Kidney (tissue), 14 donors: ENCODE measurements around the gene PRKCD. TPM values are rescaled to one million over a fixed set of nuclear protein-coding genes. Genes with fewer than 3 reads are reported as not detected.

Source experiments
- DNase-seq, 5 donors: peaks; one replicate each; pipeline ENCODE4 v3.0.0-alpha.2; 2013 to 2020
- FAIRE-seq: peaks from 2 replicates; lab custom pipeline; 2012; peaks lifted over from hg19 to GRCh38; lab: Jason Lieb, UNC
- H3K27ac ChIP-seq, 2 donors: one replicate each; pipeline ENCODE4 v1.7.0; 2013; ENCODE audit warnings: low read depth in 2 of 2, low read length in 2 of 2, inconsistent platforms in 1 of 2
- H3K27me3 ChIP-seq: one replicate; pipeline ENCODE4 v1.7.1; 2013; ENCODE audit warnings: low read length, inconsistent platforms; ENCODE audit not compliant: control insufficient read depth, insufficient read depth
- H3K36me3 ChIP-seq, 3 donors: one replicate each; pipeline versions ENCODE4 v1.7.0 to v1.7.1; 2013; ENCODE audit warnings: low read length in 3 of 3, control low read depth in 1 of 3, inconsistent platforms in 1 of 3; ENCODE audit not compliant: insufficient read depth in 3 of 3, control insufficient read depth in 2 of 3
- H3K4me1 ChIP-seq, 3 donors: one replicate each; pipeline versions ENCODE4 v1.7.0 to v1.7.1; 2013; ENCODE audit warnings: low read length in 3 of 3, inconsistent platforms in 1 of 3, low read depth in 1 of 3; ENCODE audit not compliant: control insufficient read depth in 2 of 3, insufficient read depth in 2 of 3
- H3K4me3 ChIP-seq, 3 donors: one replicate each; pipeline versions ENCODE4 v1.7.0 to v1.8.1; 2013; ENCODE audit warnings: low read length in 3 of 3, control low read depth in 1 of 3, inconsistent platforms in 1 of 3
- H3K9ac ChIP-seq, 3 donors: one replicate each; pipeline versions ENCODE4 v1.7.0 to v1.7.1; 2013; ENCODE audit warnings: low read length in 3 of 3, control low read depth in 1 of 3, inconsistent platforms in 1 of 3
- H3K9me3 ChIP-seq, 3 donors: one replicate each; pipeline versions ENCODE4 v1.7.0 to v1.7.1; 2013; ENCODE audit warnings: low read length in 3 of 3, control low read depth in 1 of 3, inconsistent platforms in 1 of 3; ENCODE audit not compliant: control insufficient read depth in 2 of 3, insufficient read depth in 1 of 3
- CTCF ChIP-seq: IDR thresholded peaks from 3 replicates; pipeline ENCODE4 v1.5.1; 2012; ENCODE audit warnings: mild to moderate bottlenecking, moderate library complexity, borderline replicate concordance; ENCODE audit not compliant: insufficient read depth; ENCODE audit errors: extremely low read depth
- intact Hi-C: fragments of 100-400 bp; cut with DNase I; formaldehyde crosslinking; loops from one replicate; pipeline ENCODE4 v1.11.1; 2022
- polyA plus RNA-seq: library from polyadenylated mRNA; stranded (reverse); fragments of 350-450 nt; fragmentation: Illumina TruSeq; extraction: RNeasy Lipid Tissue Mini Kit (QIAGEN cat#74804); gene quantifications from one replicate; pipeline ENCODE4 v1.2.3, GENCODE V29; 2014; ENCODE audit warnings: low read depth, low replicate concordance; ENCODE audit not compliant: insufficient read depth
- total RNA-seq: library from RNA; stranded (reverse); fragmentation: NEBNext Ultra II Directional; extraction: Animal tissue kit (Norgen Biotek cat#: 25700); gene quantifications from one replicate; pipeline ENCODE4 v1.2.1, GENCODE V29; 2021
- donor health status: control.
- donor health status: control.
- donor health status: control.
- donor health status: control.
- donor health status: control.
- donor health status: DM: yes; HTN: yes; CAD: no.
- donor health status: Normal renal cell carcinoma (clear cell type).

Gene PRKCD
- total and polyA plus RNA-seq, 2 donors from 2014 or later, result 26.6 to 29.1 TPM

GRCh38 chr3:53178246-53178645 lies 17.2 kb downstream of the PRKCD start:
- H3K27me3 ChIP-seq, result no peaks in the 10 kb centered on the region
- peaks cover 0 to 47% (median 25%) of the 10 kb centered on the region in 3 donors for H3K36me3 ChIP-seq
- FAIRE-seq (no peak), DNase-seq (peak in 1 of 5 donors; percentile 68)
- H3K4me3 ChIP-seq, result no peak overlapping the region
- intact Hi-C loops, result no loop called here
- no peaks in the 10 kb centered on the region for H3K9me3 ChIP-seq
- no peak overlapping the region for H3K9ac ChIP-seq
- no peak for TF ChIP-seq CTCF
- H3K27ac ChIP-seq, result no peak overlapping the region
- peaks cover 0 to 3% (median 0%) of the 10 kb centered on the region in 3 donors for H3K4me1 ChIP-seq

GRCh38 chr3:53179580-53179979 lies 18.6 kb downstream of the PRKCD start:
- H3K9me3 ChIP-seq, result no peaks in the 10 kb centered on the region
- intact Hi-C loops, result no loop called here
- peaks cover 0 to 42% (median 26%) of the 10 kb centered on the region in 3 donors for H3K36me3 ChIP-seq
- H3K4me3 ChIP-seq, result no peak overlapping the region
- no peak overlapping the region for H3K27ac ChIP-seq
- peaks cover 0 to under 1% (median 0%) of the 10 kb centered on the region in 3 donors for H3K4me1 ChIP-seq
- H3K27me3 ChIP-seq, result no peaks in the 10 kb centered on the region
- FAIRE-seq (no peak), DNase-seq (no peak)
- no peak for TF ChIP-seq CTCF
- H3K9ac ChIP-seq, result no peak overlapping the region

GRCh38 chr3:53180305-53181023 lies 19.5 kb downstream of the PRKCD start:
- Histone ChIP-seq H3K4me1 (no peaks in the 10 kb centered on the region), H3K27ac (no peak overlapping the region), H3K36me3 (peaks cover 0 to 46% (median 26%) of the 10 kb centered on the region in 3 donors), H3K9ac (no peak overlapping the region), H3K9me3 (no peaks in the 10 kb centered on the region), H3K4me3 (no peak overlapping the region), H3K27me3 (no peaks in the 10 kb centered on the region)
- intact Hi-C loops, result no loop called here
- FAIRE-seq, result no peak
- DNase-seq, result peak in 1 of 5 donors; percentile 54
- no peak for TF ChIP-seq CTCF
